PC-3 (cell line): Measurements from ENCODE around the gene NEU2.

Experiments
- EZH2 ChIP-seq: fragments of 300-600 bp; sonication (generic); IDR thresholded peaks from one replicate; pipeline ENCODE4 v1.6.1; 2017; ENCODE audit warnings: antibody characterized with exemption, mild to moderate bottlenecking, low read length; ENCODE audit not compliant: unreplicated experiment
- TF ChIP-seq, protein P1 (sequence below): fragments of 300-600 bp; sonication (generic); conservative IDR thresholded peaks from 2 replicates; pipeline ENCODE4 v1.5.1; 2017; ENCODE audit warnings: antibody characterized with exemption, low read depth, mild to moderate bottlenecking, low read length

DNA sequence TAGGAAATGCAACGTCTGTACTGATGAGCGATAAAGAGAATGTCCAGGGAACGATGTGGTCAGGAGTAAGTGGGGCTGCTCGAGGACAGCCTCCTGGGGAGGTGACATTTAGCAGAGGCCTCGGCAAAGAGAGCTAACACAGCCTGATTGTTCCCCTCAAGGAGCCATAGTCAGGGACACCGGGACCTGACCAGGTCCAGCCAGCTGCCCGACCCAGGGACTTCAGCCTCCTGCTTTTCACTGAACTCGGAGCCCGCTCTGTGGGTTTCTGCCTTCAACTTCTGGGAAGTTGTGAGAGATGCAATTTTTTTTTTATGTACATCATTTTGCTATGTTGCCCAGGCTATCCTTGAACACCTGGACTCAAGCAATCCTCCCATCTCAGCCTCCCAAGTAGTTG, 10.1 kb downstream of the NEU2 start:
- TF ChIP-seq, protein P1, sequence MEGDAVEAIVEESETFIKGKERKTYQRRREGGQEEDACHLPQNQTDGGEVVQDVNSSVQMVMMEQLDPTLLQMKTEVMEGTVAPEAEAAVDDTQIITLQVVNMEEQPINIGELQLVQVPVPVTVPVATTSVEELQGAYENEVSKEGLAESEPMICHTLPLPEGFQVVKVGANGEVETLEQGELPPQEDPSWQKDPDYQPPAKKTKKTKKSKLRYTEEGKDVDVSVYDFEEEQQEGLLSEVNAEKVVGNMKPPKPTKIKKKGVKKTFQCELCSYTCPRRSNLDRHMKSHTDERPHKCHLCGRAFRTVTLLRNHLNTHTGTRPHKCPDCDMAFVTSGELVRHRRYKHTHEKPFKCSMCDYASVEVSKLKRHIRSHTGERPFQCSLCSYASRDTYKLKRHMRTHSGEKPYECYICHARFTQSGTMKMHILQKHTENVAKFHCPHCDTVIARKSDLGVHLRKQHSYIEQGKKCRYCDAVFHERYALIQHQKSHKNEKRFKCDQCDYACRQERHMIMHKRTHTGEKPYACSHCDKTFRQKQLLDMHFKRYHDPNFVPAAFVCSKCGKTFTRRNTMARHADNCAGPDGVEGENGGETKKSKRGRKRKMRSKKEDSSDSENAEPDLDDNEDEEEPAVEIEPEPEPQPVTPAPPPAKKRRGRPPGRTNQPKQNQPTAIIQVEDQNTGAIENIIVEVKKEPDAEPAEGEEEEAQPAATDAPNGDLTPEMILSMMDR, result no peak
- no peak for TF ChIP-seq EZH2
